Measurements from ENCODE around the gene STK11IP.

DNA sequence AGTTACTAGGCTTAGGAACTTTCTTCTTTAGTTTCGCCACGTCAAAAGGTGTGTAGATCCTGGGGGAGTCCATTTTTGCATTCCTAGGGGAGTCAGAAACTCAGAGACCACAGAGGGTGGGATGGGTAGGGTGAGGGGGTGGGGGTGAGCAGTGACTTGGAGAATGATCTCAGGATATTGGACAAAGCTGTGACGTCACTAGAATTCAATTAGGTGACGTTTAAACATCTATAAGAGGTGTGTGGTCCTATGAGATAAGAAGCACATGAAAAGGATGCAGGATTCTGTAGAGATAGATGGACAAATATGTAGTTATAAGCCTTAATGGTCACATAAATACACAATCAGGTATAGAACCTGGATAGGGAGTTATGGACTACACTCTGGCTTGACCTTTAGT is 51.3 kb downstream of the STK11IP start:
- TF ChIP-seq, protein P1, sequence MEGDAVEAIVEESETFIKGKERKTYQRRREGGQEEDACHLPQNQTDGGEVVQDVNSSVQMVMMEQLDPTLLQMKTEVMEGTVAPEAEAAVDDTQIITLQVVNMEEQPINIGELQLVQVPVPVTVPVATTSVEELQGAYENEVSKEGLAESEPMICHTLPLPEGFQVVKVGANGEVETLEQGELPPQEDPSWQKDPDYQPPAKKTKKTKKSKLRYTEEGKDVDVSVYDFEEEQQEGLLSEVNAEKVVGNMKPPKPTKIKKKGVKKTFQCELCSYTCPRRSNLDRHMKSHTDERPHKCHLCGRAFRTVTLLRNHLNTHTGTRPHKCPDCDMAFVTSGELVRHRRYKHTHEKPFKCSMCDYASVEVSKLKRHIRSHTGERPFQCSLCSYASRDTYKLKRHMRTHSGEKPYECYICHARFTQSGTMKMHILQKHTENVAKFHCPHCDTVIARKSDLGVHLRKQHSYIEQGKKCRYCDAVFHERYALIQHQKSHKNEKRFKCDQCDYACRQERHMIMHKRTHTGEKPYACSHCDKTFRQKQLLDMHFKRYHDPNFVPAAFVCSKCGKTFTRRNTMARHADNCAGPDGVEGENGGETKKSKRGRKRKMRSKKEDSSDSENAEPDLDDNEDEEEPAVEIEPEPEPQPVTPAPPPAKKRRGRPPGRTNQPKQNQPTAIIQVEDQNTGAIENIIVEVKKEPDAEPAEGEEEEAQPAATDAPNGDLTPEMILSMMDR (IDR thresholded peaks at IDR 0.05) = no peak
- TF ChIP-seq ZNF121 (CRISPR knock-in tag; IDR thresholded peaks at IDR 0.05) (no peak), TEAD4 (CRISPR knock-in tag; IDR thresholded peaks at IDR 0.05) (no peak), JUN (CRISPR knock-in tag; IDR thresholded peaks at IDR 0.05) (no peak), AFF4 (CRISPR knock-in tag; IDR thresholded peaks at IDR 0.05; ENCODE audit: borderline replicate concordance) (no peak), MAX (CRISPR knock-in tag; IDR thresholded peaks at IDR 0.05) (no peak), ESRRA (CRISPR knock-in tag; IDR thresholded peaks at IDR 0.05; ENCODE audit: borderline replicate concordance) (no peak), ATF2 (CRISPR knock-in tag; IDR thresholded peaks at IDR 0.05; ENCODE audit: borderline replicate concordance, low read depth) (no peak), IRF2 (CRISPR knock-in tag; IDR thresholded peaks at IDR 0.05; ENCODE audit: borderline replicate concordance, low read depth) (no peak), USF2 (CRISPR knock-in tag; IDR thresholded peaks at IDR 0.05) (no peak), TCF7 (CRISPR knock-in tag; IDR thresholded peaks at IDR 0.05; ENCODE audit: low read depth) (no peak)
- TF ChIP-seq, protein P2, sequence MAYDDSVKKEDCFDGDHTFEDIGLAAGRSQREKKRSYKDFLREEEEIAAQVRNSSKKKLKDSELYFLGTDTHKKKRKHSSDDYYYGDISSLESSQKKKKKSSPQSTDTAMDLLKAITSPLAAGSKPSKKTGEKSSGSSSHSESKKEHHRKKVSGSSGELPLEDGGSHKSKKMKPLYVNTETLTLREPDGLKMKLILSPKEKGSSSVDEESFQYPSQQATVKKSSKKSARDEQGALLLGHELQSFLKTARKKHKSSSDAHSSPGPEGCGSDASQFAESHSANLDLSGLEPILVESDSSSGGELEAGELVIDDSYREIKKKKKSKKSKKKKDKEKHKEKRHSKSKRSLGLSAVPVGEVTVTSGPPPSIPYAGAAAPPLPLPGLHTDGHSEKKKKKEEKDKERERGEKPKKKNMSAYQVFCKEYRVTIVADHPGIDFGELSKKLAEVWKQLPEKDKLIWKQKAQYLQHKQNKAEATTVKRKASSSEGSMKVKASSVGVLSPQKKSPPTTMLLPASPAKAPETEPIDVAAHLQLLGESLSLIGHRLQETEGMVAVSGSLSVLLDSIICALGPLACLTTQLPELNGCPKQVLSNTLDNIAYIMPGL (CRISPR knock-in tag; IDR thresholded peaks at IDR 0.05) = no peak
